Effector CD8-positive, alpha-beta T cell (primary cell): ENCODE data around the gene YPEL2.

Source experiments
- DNase-seq: peaks from one replicate; lab custom pipeline; 2025; lab: John Stamatoyannopoulos, UW

The YPEL2 gene

GRCh38 chr17:59357219-59357697 lies 25.8 kb downstream of the YPEL2 start:
- no peak for DNase-seq

GRCh38 chr17:59357929-59358328 lies 26.5 kb downstream of the YPEL2 start:
- DNase-seq: no peak

- no peak for DNase-seq
Measured at GRCh38 chr17:59361386-59361785, 29.9 kb downstream of the YPEL2 start.

- DNase-seq: no peak
Measured at GRCh38 chr17:59361916-59362810, 30.7 kb downstream of the YPEL2 start.

GRCh38 chr17:59362811-59363205 lies 31.4 kb downstream of the YPEL2 start:
- no peak for DNase-seq

GRCh38 chr17:59365383-59365981 lies 34.0 kb downstream of the YPEL2 start:
- DNase-seq: no peak

GRCh38 chr17:59366040-59366757 lies 34.7 kb downstream of the YPEL2 start:
- DNase-seq: no peak

- DNase-seq: no peak
Measured at GRCh38 chr17:59366773-59367656, 35.6 kb downstream of the YPEL2 start.

GRCh38 chr17:59367657-59368045 lies 36.2 kb downstream of the YPEL2 start:
- DNase-seq: no peak

- DNase-seq: no peak
Measured at GRCh38 chr17:59368218-59368857, 36.9 kb downstream of the YPEL2 start.

GRCh38 chr17:59369031-59369975 lies 37.8 kb downstream of the YPEL2 start:
- no peak for DNase-seq

- no peak for DNase-seq
Measured at GRCh38 chr17:59370593-59371299, 39.3 kb downstream of the YPEL2 start.

- DNase-seq: no peak
Measured at GRCh38 chr17:59371416-59372100, 40.1 kb downstream of the YPEL2 start.

GRCh38 chr17:59372138-59372751 lies 40.8 kb downstream of the YPEL2 start:
- no peak for DNase-seq

GRCh38 chr17:59373882-59374495 lies 42.5 kb downstream of the YPEL2 start:
- DNase-seq: no peak

- no peak for DNase-seq
Measured at GRCh38 chr17:59374612-59375011, 43.2 kb downstream of the YPEL2 start.

- no peak for DNase-seq
Measured at GRCh38 chr17:59375857-59376256, 44.4 kb downstream of the YPEL2 start.

- DNase-seq: no peak
Measured at GRCh38 chr17:59376506-59376905, 45.1 kb downstream of the YPEL2 start.
